ENCODE results near the gene RNF144A. TPM values are rescaled to one million over a fixed set of nuclear protein-coding genes. Genes with fewer than 3 reads are reported as not detected.

RNF144A gene
- total and polyA plus RNA-seq, 2 experiments from 2014 or later: 2.8 to 14.7 TPM

GRCh38 chr2:6994536-6995128 is 77.4 kb downstream of the RNF144A start (continued):
- no peak for TF ChIP-seq ZNF462 (CRISPR knock-in tag; IDR thresholded peaks at IDR 0.05)
- no peak for TF ChIP-seq ETS1 (IDR thresholded peaks at IDR 0.05)
- TF ChIP-seq JUNB (IDR thresholded peaks at IDR 0.05; ENCODE audit: unreplicated experiment): no peak
- no peak for TF ChIP-seq CREB1 (CRISPR knock-in tag; IDR thresholded peaks at IDR 0.05; ENCODE audit: low read depth)
- no peak for TF ChIP-seq STAT1 (IDR thresholded peaks at IDR 0.05; ENCODE audit: unreplicated experiment)

GRCh38 chr2:6995391-6996097 is 78.3 kb downstream of the RNF144A start:
- Histone ChIP-seq H2AFZ (no peak overlapping the region), H3K9me2 (ENCODE audit: insufficient read depth) (no peaks in the 10 kb centered on the region), H3K4me2 (no peak overlapping the region), H4K20me1 (replicated peaks; ENCODE audit: insufficient read depth) (no peaks in the 10 kb centered on the region), H3K79me2 (replicated peaks; ENCODE audit: insufficient read depth) (no peaks in the 10 kb centered on the region), H3K27me3 (ENCODE audit: insufficient read depth) (no peaks in the 10 kb centered on the region), H3F3A (replicated peaks; ENCODE audit: low read depth) (no peaks in the 10 kb centered on the region), H3K36me3 (ENCODE audit: insufficient read depth) (no peaks in the 10 kb centered on the region), H3K27ac (ENCODE audit: low read depth) (no peak overlapping the region), H3K4me3 (no peak overlapping the region), H3K4me1 (ENCODE audit: insufficient read depth) (no peaks in the 10 kb centered on the region; the same call in 1 of the 2 replicates)
- Mint-ChIP-seq H3K4me1 (peaks cover 14% of the 10 kb centered on the region; the same call in 2 of the 3 replicates), H3K36me3 (ENCODE audit: low read depth) (peaks cover 7% of the 10 kb centered on the region), H3K9me3 (peaks cover 8% of the 10 kb centered on the region), H3K27me3 (ENCODE audit: insufficient read depth, low read depth, poor library complexity) (peaks cover 10% of the 10 kb centered on the region), H3K27ac (no peak overlapping the region), H3K4me3 (no peak overlapping the region)
- DNase-seq (ENCODE audit: low spot score) (no peak), ATAC-seq (no peak)
- no peak for TF ChIP-seq ZNF331 (CRISPR knock-in tag; IDR thresholded peaks at IDR 0.05; ENCODE audit: low read depth)
- no peak for TF ChIP-seq REST (IDR thresholded peaks at IDR 0.05; ENCODE audit: unreplicated experiment)
- no peak for TF ChIP-seq POLR2AphosphoS5 (IDR thresholded peaks at IDR 0.05; ENCODE audit: low read depth)
- no peak for TF ChIP-seq JUNB (IDR thresholded peaks at IDR 0.05; ENCODE audit: unreplicated experiment)
- TF ChIP-seq CREB1 (CRISPR knock-in tag; IDR thresholded peaks at IDR 0.05; ENCODE audit: low read depth): no peak
- TF ChIP-seq CTCF (conservative IDR thresholded peaks at IDR 0.05; ENCODE audit: low read depth in 2 of 2): no peak
- no peak for TF ChIP-seq EZH2 (IDR thresholded peaks at IDR 0.05; ENCODE audit: low read depth, unreplicated experiment)
